ENCODE measurements around the gene FRYL.
"Not testable (repeated sequence)": the region's sequence is repeated elsewhere in the genome, so short reads cannot be mapped to it uniquely, and the experiment has no call there.

Gene FRYL

DNA sequence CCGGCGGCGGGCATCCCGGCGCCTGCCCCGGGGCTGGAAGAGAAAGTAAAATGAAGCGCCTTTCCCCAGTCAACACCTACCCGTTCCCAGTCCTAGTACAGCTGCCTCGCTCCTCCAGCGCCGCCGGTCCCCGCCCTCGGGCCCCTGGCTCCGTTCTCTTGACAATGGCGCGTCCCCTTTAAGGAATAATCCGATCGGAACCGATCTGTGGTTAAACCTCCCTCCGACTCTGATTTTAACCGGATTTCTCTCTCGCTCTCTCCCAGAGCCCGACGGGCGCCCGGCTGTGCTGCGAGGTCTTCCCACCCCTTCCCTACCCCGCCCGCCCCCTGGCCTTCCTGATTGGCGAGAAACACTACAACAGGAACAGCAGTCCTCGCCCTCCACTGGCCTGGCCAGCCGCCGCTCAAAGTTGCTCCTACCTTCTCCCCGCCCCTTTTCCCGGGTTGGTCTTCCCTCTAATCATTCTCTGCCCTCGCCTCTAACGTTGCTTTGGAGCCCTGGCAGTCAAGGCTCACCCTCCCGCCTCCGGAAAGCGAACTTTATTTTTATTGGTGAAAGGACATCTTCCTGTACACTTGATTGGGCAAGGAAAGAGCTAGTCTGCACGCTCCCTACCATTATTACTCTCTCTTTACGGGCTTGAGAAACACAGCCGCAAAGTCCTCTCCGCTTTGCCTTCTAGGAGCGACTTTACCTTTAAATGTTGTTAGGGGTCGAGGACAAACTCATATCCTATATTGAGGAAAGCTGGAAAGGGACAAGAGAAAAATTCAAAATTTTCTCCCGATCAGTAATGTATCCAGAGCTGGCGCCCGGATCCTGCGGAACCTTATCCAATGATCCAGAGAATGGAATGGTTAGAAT, at the start of gene FRYL:
Gene FRYL (minus strand): TSS at position 282 of the 867 bp plus-strand sequence. CDS start 145,869 bp downstream, outside the sequence.
- DNase-seq: peak; percentile 100

DNA sequence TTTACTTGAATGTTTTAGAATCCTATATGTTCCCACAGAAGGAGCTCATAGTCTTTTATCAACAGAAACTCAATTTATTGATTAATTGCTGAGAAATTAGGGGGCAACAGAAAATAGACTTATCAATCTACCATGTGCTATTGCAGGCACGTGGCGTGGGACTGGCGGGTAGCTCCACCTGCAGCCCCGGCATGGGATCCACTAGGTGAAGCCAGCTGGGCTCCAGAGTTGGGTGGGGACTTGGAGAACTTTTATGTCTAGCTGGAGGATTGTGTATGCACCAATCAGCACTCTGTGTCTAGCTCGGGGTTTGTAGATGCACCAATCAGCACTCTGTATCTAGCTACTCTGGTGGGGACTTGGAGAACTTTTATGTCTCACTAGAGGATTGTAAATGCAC, 47.5 kb upstream of the FRYL start:
- no peak for DNase-seq

DNA sequence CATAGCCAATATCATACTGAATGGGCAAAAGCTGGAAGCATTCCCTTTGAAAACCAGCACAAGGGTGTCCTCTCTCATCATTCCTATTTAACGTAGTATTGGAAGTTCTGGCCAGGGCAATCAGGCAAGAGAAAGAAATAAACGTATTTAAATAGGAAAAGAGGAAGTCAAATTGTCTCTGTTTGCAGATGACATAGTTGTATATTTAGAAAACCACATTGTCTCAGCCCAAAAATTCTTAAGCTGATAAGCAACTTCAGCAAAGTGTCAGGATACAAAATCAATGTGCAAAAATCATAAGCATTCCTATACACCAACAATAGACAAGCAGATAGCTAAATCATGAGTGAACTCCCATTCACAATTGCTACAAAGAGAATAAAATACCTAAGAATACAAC, 41.4 kb upstream of the FRYL start:
- not testable (repeated sequence) for DNase-seq

DNA sequence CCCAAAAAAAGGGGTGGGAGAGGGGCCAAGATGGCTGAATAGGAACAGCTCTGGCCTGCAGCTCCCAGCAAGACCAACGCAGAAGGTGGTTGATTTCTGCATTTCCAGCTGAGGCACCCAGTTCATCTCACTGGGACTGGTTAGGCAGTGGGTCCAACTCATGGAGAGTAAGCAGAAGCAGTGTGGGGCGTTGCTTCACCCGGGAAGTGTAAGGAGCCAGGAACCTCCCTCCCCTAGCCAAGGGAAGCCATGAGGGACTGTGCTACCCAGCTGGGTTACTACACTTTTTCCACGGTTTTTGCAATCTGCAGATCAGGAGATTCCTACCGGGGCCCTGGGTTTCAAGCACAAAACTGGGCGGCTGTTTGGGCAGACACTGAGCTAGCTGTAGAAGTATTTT, 36.9 kb upstream of the FRYL start:
- no peak for DNase-seq

DNA sequence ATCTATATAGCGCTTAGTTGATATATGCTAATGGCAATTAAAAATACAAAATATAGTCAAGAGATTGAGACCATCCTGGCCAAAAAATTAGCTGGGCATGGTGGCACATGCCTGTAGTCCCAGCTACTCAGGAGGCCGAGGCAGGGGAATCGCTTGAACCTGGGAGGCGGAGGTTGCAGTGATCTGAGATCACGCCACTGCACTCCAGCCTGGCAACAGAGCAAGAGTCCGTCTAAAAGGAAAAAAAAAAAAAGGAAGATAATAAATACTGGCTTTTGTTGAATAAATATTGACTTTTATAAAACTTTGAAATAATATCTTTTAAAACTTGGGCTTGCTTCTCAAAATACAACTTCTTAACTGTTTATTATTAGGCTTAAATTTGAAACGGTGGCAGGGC, 36.2 kb upstream of the FRYL start:
- not testable (repeated sequence) for DNase-seq

DNA sequence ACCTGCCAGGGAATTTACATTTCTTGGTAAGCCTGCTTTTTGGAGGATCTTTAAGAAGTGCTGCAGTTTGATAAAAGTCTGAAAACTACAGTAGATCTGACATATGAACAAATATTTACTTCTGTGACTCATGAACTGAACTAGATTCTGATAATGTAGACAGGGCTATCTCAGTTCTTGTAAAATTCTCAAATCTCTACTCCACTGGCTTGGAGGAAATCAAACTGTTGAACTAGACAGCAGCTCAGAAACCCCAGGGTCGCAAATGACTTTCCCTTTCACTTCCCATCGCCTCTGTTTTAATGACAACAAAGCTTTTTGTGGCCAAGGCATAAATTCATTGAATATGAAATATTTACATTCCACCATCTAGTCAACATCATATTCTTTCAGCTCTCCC, 35.4 kb upstream of the FRYL start:
- DNase-seq: peak; percentile 24

DNA sequence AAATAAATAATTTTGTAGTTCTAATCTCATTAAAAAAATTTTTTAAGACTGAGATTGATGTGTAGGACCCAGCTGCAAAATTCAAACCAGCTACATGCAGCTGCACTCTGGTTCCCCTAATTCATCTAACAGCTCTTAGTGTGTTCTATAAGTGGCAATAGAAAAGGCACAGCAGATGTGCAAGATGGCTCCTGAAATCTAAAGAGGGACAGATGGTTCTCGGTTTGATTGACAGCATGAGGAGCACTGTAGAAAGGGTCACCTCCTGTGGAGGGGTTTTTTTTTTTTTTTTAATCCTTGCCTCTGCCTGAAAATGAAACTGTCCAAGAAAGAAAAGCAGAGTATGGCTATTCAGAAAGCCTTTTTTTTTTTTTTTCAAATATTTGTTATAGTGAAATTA, 33.9 kb upstream of the FRYL start:
- DNase-seq: no peak

DNA sequence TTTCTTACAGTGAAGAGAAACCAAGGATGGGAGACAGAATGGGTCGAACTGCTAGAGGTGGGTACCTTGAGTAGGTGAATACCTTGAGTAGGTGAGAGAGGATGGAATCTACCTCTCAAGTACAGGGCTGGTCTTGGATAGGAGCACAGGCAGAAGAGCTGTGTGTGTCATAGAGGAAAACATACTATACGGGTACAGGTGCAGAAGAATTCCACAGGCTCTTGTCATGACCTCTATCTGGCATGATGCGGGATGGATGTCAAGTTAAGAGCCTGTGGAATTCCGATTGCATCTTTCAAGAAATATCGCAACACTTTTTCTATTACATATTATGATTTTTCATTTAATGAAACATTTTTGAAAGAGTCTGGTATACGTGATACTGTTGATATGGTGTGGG, 32.8 kb upstream of the FRYL start:
- DNase-seq: no peak

DNA sequence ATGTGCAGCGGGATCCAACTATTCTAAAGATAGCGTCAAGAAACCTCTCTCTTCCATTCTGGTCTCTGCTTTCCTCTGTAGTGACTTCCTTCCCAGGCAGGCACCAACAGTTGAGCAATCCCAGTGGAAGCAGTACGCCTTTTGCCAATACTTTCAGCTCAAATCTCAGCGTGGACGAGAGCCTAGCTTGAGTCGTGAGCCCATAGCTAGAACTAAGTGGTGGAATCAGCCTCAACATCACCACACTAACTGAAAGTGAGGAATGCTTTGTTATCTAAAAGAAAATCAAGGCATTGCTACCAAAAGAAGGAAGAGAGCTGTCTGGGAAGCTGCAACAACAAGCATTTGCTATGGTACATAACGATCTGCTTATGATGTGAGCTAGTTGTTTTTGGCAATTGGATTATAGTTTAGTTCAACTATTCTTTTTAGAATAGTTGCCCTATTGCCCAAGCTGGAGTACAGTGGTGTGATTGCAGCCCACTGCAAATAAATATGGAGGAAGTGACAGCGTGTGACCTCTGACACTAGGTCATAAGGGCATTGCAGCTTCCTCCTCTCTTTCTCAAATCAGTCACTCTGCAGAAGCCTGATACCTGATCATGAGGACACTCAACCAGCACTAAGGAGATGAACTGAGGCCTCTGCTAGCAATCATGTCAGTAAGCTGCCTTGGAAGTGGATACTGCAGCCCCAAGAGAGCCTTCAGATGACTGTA, 24.7 kb upstream of the FRYL start:
- DNase-seq: peak; percentile 75

DNA sequence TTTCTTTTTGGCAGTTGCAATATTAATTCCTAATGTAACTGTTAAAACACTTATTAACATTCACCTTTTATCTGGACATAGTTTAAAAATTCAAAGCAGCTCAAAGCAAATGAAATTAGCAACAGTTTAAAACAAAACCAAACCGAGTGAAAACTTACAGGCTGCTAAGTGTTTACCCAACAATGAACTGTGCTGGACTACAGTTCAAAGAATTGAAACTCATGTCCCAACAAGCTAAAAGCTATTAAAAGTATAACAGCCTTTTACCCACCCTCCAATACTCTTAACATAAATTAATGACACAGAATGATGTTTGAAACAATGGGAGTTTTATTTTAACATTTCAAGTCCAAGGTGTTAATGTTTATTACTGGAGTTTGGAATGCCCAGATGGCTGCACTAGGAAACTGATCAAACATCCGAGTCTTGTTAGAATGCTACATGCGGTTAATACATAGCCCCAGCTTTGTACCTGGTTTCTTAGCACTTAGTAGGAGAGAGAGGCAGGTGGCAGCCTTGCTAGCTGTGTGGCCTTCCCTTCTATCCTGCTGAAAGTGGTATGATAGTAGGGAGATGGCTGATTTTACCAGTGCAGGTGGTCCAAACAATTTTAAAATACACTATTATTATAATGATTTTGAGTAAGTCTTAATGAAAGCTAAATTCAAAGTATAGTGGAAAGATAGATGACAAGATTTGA, 21.1 kb upstream of the FRYL start:
- DNase-seq: no peak

DNA sequence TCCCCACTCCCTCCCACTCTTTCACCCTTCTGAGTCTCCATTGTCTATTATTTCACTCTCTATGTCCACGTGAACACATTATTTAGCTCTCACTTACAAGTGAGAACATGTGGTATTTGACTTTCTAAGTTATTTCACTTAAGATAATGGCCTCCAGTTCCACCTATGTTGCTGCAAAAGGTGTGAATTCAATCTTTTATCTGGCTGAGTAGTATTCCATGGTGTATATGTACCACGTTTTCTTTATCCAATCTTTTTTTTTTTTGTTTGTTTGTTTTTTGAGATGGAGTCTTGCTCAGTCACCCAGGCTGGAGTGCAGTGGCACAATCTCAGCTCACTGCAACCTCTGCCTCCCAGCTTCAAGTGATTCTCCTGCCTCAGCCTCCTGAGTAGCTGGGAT, 20.1 kb upstream of the FRYL start:
- not testable (repeated sequence) for DNase-seq

DNA sequence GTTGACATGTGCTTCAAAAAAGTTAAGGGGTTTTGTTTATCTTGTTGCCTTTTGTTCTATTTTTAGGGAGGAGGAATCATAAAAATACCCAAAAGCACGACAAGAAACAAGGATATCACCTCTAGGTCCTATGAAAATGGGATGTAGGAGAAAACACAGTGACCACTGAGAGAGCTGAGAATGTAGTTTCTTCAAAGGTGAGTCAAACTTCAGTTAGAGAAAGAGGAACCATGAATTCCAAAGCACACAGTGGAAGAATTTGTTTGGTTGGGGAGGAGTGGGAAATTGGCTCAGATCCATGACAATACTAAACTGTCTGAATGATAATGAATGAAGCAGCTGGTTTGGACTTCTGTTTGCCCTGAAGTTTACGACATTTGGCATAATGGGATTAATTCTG, 19.1 kb upstream of the FRYL start:
- no peak for DNase-seq

DNA sequence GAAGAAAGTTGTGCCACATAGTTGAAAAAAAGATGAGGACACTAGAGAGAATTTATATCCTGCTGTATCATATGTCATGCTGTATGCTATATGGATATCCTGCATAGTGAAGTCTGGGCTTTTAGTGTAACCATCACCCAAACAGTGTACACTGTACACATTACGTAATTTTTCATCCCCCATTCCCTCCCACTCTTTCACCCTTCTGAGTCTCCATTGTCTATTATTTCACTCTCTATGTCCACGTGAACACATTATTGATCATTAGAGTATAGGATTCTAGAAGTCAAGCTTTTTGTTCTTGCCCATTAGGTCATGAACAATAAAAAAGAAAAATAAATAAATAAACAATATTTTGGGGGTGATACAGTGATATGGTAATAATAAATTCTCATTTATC, 18.0 kb upstream of the FRYL start:
- no peak for DNase-seq

DNA sequence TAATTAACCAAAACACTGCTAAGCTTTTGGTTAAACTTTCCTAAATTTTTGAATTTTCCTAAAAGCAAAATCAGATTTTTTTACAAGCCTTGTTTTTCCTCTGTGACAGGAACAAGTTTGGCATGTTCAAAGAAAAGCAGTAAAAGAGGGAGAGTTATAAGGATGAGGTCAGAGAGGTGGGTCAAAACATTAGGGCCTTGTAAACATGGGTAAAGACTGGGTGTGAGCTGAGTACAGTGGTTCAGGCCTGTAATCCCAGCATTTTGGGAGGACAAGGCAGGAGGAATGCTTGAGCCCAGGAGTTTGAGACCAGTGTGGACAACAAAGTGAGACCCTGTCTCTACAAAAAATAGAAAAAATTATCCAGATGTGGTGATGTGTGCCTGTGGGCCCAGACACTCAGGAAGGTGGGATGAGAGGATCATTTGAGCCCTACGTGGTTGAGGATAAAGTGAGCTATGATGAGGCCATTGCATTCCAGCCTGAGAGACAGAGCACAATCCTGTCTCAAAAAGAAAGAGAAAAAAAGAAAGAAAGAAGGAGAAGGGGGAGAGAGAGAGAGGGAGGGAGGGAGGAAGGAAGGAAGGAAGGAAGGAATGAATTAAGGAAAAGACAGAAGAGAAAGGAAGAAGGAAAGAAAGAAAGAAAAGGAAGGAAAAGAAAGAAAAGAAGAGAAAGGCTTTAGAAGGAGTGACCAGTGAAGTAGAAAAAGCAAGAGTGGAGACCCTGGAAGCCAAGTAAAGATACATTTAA, 17.0 kb upstream of the FRYL start:
- no peak for DNase-seq

DNA sequence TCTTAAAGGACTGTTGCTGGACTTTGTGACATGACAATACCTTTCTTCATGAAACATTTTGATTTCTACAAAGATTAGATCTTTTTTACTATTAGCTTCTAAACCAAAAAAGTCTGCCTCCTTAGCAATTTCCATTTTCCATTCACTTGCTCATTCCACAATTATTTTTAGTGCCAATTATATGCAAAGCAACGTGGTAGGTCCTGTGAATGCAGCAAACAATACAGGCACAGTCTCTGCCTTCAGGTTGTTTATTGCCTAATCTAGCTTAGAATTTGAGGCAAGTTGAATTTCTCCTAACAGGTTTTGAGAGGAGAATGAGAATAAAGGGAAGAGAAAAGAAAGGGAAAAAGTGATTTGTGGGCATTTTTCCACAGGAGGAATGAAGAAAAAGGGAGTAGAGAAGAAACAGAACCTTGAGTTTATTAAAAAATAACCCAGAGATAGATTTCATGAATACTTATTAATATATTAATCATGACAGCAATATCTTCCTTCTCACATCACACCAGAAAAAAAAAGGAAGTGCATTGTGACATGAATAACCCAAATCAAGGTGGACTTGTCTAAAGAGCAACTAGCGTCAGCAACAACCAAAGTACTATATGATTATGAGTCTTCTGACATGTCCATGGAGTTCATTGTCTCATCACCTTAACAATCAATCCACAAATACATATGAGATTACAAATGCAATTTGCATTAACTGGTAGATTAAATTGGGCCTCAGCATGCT, 16.3 kb upstream of the FRYL start:
- DNase-seq: no peak

DNA sequence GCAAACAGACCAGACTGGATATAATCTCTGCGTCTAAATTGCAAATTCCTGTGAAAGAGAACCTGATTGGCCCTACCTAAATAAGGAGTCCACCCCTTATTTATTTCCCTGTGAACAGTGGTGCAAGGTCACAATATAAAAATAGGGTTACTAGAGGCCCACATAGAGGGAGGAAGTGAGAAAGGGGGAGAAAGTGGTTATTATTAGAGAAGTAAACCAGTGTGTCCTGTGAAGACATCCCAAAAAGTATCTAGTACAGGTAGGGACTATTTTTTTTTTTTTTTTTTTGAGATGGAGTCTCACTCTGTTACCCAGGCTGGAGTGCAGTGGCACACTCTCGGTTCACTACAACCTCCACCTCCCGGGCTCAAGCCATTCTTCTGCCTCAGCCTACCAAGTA, 15.0 kb upstream of the FRYL start:
- DNase-seq: no peak

DNA sequence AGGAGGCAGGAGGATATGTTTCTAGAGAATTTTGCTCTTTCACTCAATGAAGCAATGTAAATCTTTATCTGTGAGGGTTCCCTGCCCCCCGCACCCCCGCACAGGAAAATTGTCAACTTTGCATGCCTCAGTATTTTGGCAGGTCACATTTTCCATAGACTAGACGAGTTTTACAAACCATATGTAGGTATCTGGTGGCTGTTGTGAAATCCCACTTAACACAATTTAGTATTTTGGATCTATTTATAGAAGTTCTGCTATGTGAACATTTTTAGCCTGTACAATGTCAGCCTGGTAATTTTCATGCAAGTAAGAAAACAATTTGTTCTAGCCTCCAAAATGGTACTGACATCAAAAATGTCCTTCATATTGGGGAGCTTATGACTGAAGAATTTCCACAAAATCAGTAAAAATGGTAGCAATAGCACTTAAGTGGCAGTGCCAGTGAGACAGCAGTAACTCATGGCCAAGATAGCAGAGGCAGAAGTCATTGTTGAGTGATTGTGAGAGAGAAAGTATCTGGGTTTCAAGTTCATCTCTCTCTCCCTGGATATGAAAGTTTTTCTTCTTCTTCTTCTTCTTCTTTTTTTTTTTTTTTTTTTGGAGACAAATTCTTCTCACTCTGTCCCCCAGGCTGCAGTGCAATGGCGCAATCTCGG, 12.4 kb upstream of the FRYL start:
- DNase-seq: peak; percentile 42

DNA sequence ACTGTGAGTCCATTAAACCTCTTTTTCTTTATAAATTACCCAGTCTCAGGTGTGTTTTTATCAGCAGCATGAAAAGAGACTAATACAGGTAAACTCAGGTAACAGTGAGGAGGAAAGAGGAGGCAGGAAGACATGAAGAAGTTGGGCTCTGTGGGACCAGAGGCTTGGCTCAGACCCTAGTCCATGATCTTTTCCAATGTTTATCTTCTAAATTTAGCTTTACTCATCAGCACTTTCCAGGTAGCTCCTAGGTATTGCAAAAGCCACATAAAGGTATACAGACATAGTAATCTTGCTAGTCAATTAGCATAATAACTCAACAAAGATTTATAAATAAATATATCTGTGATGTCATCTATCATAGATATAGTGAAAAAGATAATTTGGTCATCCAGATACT, 11.2 kb upstream of the FRYL start:
- DNase-seq: no peak

DNA sequence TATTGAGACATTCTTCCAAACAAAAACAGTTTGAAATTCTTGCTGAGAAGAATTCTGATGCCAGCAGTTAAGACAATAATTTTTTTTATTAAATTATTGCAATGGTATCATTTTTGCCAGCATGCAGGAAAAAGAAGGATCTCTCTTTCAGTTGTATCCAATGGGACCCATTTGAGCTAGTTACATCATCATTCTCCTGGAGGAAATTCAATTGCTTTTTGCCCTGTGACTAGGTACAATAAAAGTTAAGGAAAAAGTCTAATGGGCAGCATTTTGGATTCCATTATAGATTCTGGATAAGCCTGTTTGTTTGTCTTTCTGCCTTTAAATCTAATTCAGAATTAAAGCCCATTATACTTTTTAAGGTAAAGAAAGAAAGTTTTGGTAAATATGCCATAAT, 10.5 kb upstream of the FRYL start:
- no peak for DNase-seq

DNA sequence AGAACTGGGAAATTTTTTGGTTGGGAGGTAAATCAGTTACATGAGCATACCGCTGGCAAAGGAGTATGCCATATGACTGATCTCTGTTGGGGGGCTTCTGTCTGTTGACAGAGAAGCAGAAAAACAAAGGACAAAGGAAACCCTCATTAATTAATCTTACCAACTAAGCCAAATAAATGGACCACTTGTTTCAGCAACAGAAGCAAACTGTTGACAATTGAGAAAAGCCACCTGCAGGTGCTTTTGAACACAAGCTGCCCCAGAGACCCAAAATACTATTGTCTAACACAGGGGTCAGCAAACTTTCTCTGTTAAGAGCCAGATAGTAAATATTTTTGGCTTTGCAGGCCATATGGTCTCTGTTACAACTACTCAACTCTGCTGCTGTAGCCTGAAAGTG, 7.0 kb upstream of the FRYL start:
- DNase-seq: no peak

DNA sequence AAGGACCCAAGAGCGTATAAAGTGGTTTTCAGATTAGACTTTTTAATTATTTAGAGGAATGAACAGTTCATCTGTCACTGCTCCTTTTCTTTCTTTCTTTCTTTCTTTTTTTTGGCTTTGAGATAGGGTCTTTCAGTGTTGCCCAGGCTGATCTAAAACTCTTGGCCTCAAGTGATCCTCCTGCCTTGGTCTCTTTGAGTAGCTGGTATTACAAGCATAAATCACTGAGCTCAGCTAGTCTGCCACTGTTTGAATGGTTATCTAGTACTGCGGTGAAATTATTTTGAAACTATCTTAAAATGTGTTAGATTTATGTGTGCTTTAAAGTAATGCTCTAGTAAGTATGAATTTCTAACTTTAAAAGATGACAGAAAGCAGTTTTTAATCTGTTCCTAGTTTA, 6.5 kb upstream of the FRYL start:
- DNase-seq: no peak

DNA sequence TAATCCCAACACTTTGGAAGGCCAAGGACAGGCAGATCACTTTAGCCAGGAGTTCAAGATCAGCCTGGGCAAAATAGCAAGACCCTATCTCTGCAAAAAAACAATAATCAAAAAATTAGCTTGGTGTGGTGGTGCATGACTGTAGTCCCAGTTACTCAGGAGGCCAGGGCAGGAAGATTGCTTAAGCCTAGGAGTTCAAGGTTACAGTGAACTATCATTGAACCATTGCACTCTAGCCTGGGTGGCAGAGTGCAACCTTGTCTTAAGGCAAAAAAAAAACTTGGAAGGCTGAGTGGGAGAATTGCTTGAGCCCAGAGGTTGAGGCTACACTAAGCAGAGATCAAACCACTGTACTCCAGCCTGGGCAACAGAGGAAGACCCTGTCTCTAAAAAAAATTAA, 5.2 kb upstream of the FRYL start:
- DNase-seq: no peak
